Amniotic epithelial cell (primary cell): ENCODE results near the gene PIGU.
"Not testable (repeated sequence)": the region's sequence is repeated elsewhere in the genome, so short reads cannot be mapped to it uniquely, and the experiment has no call there.

ENCODE experiments used
- DNase-seq: peaks from one replicate; pipeline ENCODE4 v3.0.0-alpha.2; 2010; ENCODE audit warnings: low read depth

Gene PIGU

DNA sequence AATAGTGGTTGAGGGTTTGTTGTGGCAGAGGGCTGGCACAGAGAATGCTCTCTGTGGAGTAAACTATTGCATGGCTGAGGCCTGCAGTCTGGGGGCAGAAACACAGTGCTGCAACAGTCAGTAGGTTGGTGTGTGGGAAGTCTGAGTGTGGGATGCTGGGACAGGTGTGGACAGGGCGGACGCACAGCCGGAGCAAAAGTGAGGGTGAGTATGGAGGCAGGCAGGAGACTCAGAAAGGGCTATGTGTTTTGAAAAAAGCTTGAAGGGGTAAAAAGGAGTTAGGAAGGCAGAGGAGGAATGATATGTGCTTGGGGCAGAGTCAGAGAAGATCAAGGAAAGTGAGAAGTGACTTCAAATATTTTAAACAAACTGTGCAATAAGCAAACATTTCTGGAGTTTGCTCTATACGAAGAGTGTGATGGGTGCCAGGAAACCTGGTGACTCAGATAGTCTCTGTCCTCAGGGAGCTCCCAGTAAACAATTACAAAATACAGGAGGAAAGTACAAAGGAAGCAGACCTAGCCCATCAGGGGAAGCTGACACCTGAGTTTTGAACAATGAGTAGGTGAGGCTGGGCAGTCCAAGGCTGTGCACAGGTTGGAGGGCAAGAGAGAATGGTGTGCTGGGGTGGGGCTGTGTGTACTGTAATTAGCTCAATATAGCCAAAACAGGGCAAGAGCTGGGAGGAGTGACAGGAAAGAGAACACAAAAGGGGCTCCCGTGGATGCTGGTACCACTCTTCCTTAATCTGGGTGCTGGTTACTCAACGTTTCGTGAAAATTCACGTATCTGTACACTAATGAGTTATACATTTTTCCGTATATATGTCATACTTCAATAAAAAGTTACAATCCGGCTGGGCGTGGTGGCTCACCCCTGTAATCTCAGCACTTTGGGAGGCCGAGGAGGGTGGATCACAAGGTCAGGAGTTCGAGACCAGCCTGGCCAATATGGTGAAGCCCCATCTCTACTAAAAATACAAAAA, 55.2 kb downstream of the PIGU start:
- peak; percentile 56 for DNase-seq

GRCh38 chr20:34621036-34621343, 55.9 kb downstream of the PIGU start:
- no peak for DNase-seq

DNA sequence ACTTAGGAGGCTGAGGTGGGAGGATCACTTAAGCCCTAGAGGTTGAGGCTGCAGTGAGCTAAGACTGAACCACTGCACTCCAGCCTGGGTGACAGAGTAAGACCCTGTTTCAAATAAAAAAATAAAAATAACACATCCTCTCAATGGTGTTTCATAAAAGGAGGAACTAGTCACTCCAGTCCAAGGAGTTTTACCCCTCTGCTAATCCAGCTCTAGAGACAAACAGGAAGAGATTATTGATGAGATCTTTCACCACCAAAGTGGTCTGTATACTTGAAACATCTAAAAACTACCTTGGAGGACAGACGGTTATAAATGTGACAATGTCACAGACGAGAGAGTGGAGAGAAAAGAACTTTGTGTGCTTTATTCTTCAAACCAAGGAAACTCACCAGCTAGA, 58.2 kb downstream of the PIGU start:
- no peak for DNase-seq

GRCh38 chr20:34616913-34617312, 60.0 kb downstream of the PIGU start:
- DNase-seq: not testable (repeated sequence)

GRCh38 chr20:34615477-34615876, 61.4 kb downstream of the PIGU start:
- peak; percentile 62 for DNase-seq

DNA sequence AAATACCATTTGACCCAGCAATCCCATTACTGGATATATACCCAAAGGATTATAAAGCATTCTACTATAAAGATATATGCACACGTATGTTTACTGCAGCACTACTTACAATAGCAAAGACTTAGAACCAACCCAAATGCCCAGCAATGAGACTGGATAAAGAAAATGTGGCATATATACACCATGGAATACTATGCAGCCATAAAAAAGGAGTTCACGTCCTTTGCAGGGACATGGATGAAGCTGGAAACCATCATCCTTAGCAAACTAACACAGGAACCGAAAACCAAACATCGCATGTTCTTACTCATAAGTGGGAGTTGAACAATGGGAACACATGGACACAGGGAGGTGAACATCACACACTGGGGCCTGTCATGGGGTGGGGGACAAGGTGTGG, 64.9 kb downstream of the PIGU start:
- not testable (repeated sequence) for DNase-seq

DNA sequence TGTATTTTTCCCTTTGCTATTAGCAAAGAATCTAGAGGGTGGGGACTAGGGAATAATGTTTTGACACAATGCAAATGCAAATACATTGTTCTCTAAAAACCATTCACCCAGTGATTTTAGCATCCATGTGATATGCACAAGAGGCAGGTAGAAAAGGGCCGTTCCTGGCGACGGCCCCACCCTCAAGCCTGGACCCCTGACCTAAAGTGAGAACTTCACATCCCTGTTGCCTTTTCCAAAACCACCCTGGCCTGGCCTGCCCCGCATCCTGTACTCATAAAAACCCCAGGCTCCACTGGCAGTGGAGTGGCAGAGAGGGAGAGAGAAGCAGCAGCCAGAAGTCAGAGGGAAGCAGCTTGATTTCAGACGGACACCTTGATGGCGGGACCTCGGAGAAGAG, 69.8 kb downstream of the PIGU start:
- DNase-seq: no peak

- no peak for DNase-seq
These were observed 71.7 kb downstream of the PIGU start for GRCh38 chr20:34604980-34605788.

DNA sequence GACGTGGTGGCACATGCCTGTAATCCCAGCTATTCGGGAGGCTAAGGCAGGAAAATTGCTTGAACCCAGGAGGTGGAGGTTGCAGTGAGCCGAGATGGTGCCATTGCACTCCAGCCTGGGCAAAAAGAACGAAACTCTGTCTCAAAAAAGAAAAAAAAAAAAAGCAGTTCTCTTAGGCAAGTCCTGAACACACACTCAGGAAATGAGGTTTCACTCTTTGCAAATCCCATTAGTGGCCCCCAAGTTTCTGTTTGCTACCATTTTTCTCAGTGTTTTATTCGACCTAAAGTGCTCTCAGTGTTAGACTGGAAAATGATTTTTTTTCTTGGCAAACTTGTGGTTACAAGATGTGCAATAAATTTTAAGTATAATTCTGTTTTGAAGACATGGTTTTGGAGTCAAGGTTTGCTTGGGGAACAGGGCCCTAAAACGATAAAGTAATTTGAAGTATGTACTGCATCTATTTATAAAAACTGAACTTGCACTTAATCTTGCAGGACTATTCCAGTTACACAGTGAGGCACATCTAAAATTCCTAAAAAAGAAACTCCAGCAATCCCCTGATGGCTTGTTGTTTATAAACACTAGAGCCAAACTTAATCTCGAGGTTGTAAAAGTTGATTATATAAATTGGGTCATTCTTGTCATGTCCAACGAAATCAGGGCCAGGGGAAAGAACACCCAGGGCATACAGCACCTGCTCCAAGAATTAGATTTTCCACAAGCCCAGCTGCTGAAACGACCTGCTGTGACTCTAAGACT, 75.8 kb downstream of the PIGU start:
- DNase-seq: no peak

GRCh38 chr20:34595377-34596184, 81.3 kb downstream of the PIGU start:
- DNase-seq: no peak

GRCh38 chr20:34586488-34587163, 90.3 kb downstream of the PIGU start:
- DNase-seq: no peak

DNA sequence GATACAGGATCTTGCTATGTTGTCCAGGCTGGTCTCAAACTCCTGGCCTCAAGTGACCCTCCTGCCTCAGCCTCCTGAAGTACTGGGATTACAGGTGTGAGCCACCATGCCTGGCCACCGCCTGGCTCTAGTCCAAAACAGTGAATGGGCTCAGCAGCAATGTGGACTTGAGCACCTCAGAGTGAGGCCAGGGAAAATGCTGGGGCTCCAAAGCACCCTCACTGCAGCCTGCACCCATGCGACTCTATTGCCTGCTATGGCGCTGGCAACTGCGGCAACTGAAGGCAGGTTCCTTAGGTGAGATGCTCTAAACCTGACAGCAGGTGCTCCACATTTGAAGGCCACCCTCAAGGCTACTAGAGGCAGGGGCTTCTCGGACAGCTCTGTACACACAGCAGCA, 91.9 kb downstream of the PIGU start:
- no peak for DNase-seq

DNA sequence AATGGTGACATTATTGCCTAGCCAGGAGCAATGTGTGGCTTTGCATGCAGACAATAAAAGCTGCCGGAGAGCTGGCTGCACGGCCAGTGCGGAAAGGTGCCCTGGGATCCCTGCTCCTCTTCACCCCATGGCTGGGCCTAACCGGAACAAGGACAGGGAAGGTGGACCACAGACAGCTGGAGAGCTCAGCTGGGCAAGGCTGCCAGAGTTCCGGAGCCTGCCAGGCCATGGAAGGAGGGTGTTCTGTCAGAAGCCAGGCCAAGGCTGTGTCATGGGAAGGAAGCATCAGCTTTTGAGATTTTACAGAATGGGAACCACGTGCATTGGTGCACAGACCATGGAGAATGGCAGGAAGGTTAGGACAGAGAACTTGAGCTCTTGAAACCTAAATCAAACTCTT, 93.3 kb downstream of the PIGU start:
- DNase-seq: no peak

DNA sequence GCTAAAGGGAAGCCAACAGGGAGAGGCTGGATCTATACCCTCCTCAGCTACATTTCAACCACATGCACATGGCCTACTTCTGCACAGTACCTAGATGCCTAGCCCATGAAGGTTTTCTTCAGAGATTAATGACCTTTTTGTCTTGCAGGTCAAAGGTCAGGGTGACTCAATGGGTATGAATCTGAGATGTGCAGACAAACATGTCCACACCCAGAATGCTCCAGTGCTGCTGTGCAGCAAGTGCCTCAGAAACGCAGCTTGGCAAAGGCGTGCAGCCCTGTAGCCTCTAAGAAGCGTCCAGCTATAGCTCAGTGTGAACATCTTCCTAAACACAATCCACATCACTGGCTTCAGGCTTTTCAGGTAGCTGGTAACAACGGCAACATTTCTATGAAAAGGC, 94.0 kb downstream of the PIGU start:
- peak; percentile 73 for DNase-seq

- no peak for DNase-seq
These were observed 94.7 kb downstream of the PIGU start for GRCh38 chr20:34582221-34582620.

DNA sequence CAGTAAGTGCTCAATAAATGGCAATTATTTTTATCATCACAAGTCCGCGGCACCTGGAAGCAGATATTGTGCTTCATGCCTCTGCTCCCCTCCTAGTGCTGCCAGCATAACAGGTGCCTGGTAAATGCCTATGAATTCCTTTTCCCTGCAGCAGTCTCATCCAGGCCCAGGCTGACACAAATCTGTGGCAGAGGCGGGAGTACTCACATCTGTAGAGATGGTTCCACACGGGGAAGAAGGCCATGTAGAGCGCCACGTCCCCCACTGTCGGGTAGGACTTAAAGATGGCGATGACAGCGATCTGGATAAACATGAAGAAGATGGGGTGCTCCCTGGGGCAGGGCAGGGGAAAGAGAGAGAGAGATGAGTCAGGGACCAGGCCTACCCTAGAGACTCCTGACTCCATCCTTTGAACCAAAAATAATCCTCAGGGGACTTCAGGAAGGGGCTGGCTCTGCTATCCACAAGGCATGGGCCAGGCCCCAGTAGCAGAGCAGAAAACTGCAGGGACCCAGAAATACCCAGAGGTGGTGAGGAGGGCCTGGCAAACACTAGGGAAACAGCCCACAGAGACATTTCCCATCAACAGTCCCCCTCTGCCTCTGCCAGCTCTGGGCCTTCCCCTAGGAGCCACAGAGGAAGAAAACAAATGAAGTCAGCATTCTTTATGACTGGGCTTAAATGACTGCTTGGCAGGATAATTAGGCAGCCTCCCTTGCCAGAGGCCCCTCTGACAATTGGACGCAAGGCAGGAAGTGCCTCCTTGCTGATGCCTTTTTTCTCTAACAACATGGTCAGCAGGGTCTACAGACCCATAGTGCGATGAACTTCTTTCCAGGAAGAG, 95.3 kb downstream of the PIGU start:
- peak; percentile 37 for DNase-seq

- DNase-seq: peak; percentile 19
These were observed 96.6 kb downstream of the PIGU start for GRCh38 chr20:34579979-34580940.

DNA sequence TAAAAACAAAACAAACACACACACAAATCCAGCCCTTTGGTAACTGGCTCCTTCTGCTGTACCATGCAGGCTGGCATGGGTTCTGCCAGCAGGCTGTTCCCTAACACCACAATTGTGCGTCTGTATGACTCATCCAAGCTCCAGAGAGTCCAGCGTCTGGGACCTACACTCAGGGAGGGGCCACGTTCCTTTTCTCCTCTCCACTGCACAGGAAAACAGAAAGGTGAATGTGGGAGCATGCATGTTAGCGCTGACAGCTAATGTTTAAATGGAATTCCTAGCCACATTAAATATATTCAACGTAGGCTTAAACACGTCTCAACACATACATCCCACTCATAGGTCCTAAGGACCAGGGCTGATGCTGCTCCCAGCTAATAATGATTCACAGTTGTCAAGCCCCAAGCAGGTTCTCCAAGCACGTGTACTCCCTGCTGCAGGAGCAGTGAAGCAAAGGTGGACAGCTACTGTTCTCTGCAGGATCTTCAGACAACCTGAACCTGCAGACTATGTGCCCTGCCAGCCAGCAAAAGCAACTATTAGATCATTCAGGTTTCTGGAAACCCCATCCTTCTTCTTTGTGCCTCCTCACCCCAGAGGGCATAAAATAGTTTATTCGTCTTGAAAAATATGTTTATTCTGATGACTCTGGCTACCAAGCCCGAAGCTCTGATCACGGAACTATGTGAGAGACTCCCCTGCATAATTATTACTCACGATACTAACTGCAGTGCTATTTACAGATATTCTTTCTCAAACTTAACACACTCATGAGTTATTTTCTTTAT, 97.5 kb downstream of the PIGU start:
- peak; percentile 76 for DNase-seq
